ENCODE data around the gene SAYSD1. TPM values are rescaled to one million over a fixed set of nuclear protein-coding genes. Genes with fewer than 3 reads are reported as not detected.

Gene SAYSD1
- total RNA-seq, 1 experiment from 2014 or later, result 13.9 TPM

- DNase-seq (ENCODE audit: low read depth), result no peak
Observed at GRCh38 chr6:39058471-39059147, 56.4 kb downstream of the SAYSD1 start.

GRCh38 chr6:39057251-39058155 is 57.5 kb downstream of the SAYSD1 start:
- no peak for DNase-seq (ENCODE audit: low read depth)

- no peak for DNase-seq (ENCODE audit: low read depth)
Observed at GRCh38 chr6:39056681-39057080, 58.3 kb downstream of the SAYSD1 start.

- no peak for DNase-seq (ENCODE audit: low read depth)
Observed at GRCh38 chr6:39056191-39056590, 58.8 kb downstream of the SAYSD1 start.

GRCh38 chr6:39055661-39056060 is 59.3 kb downstream of the SAYSD1 start:
- no peak for DNase-seq (ENCODE audit: low read depth)

- DNase-seq (ENCODE audit: low read depth), result no peak
Observed at GRCh38 chr6:39054577-39055142, 60.3 kb downstream of the SAYSD1 start.

Other genes starting within 250 kb of the SAYSD1 start
- not detected in 2 replicates for gene GLP1R, start 66.4 kb downstream of the SAYSD1 start, total RNA-seq (2014; rRNA removed)
- gene KCNK5, start 114.3 kb upstream of the SAYSD1 start, total RNA-seq (2014; rRNA removed), result not detected in 2 replicates
- gene KCNK17, start 199.2 kb upstream of the SAYSD1 start, total RNA-seq (2014; rRNA removed), result not detected in 2 replicates
- gene KCNK16, start 207.5 kb upstream of the SAYSD1 start, total RNA-seq (2014; rRNA removed), result not detected in 2 replicates